ENCODE results near the gene CIC.

GRCh38 chr19:42328106-42328505, 59.1 kb downstream of the CIC start:
- TF ChIP-seq POLR2AphosphoS5 (IDR thresholded peaks at IDR 0.05; ENCODE audit: borderline replicate concordance, low read depth, low read length): no peak
- no peak for TF ChIP-seq EZH2 (IDR thresholded peaks at IDR 0.05)
